ENCODE results near the gene R3HDM2. TPM values are rescaled to one million over a fixed set of nuclear protein-coding genes. Genes with fewer than 3 reads are reported as not detected.

The R3HDM2 gene
- total and polyA plus RNA-seq, 2 donors (not counting 1 experiment from before 2014, with no cell fraction given): 21.3 to 22.8 TPM

- no peak for DNase-seq (ENCODE audit: low read depth in 2 of 2)
- no peaks in the 10 kb centered on the region for H3K36me3 ChIP-seq (ENCODE audit: control insufficient read depth, insufficient read depth, low read length)
- no peaks in the 10 kb centered on the region for H3K9me3 ChIP-seq (ENCODE audit: control insufficient read depth, insufficient read depth, low read depth, low read length)
- TF ChIP-seq CTCF (conservative IDR thresholded peaks at IDR 0.05 in 1 of 2, IDR thresholded peaks at IDR 0.05 in 1 of 2; ENCODE audit: low read depth in 1 of 2, low read length in 2 of 2) (no peak), EZH2 (IDR thresholded peaks at IDR 0.05; ENCODE audit: low read length, missing control alignments) (no peak)
- H3K79me2 ChIP-seq (ENCODE audit: control insufficient read depth, insufficient read depth, low read length): no peaks in the 10 kb centered on the region
- H2AFZ ChIP-seq (ENCODE audit: low read length): no peak overlapping the region
- no peaks in the 10 kb centered on the region for H3K4me1 ChIP-seq (ENCODE audit: control insufficient read depth, extremely low read depth, insufficient read depth, low read length)
- no peaks in the 10 kb centered on the region for H3K27me3 ChIP-seq (ENCODE audit: control insufficient read depth, insufficient read depth, low read length)
- H3K4me2 ChIP-seq (ENCODE audit: extremely low read depth, insufficient read depth, low read length): no peak overlapping the region
- no peak overlapping the region for H3K4me3 ChIP-seq (replicated peaks in 1 of 4; ENCODE audit: control extremely low read depth in 1 of 4, insufficient read depth in 1 of 4, low read depth in 3 of 4, low read length in 4 of 4)
- H4K20me1 ChIP-seq (ENCODE audit: control insufficient read depth, extremely low read depth, insufficient read depth, low read length): no peaks in the 10 kb centered on the region
- H3K27ac ChIP-seq (ENCODE audit: insufficient read depth, low read length): no peak overlapping the region
- H3K9ac ChIP-seq (ENCODE audit: insufficient read depth, low read length): no peak overlapping the region
Measured at GRCh38 chr12:57347284-57347683, 83.6 kb downstream of the R3HDM2 start.

- no peak for DNase-seq (ENCODE audit: low read depth in 2 of 2)
- no peaks in the 10 kb centered on the region for H3K79me2 ChIP-seq (ENCODE audit: control insufficient read depth, insufficient read depth, low read length)
- no peaks in the 10 kb centered on the region for H3K36me3 ChIP-seq (ENCODE audit: control insufficient read depth, insufficient read depth, low read length)
- no peak overlapping the region for H3K4me3 ChIP-seq (replicated peaks in 1 of 4; ENCODE audit: control extremely low read depth in 1 of 4, insufficient read depth in 1 of 4, low read depth in 3 of 4, low read length in 4 of 4)
- H3K4me2 ChIP-seq (ENCODE audit: extremely low read depth, insufficient read depth, low read length): no peak overlapping the region
- H3K9ac ChIP-seq (ENCODE audit: insufficient read depth, low read length): no peak overlapping the region
- H3K27ac ChIP-seq (ENCODE audit: insufficient read depth, low read length): no peak overlapping the region
- H3K27me3 ChIP-seq (ENCODE audit: control insufficient read depth, insufficient read depth, low read length): no peaks in the 10 kb centered on the region
- TF ChIP-seq CTCF (conservative IDR thresholded peaks at IDR 0.05 in 1 of 2, IDR thresholded peaks at IDR 0.05 in 1 of 2; ENCODE audit: low read depth in 1 of 2, low read length in 2 of 2) (no peak), EZH2 (IDR thresholded peaks at IDR 0.05; ENCODE audit: low read length, missing control alignments) (no peak)
- H4K20me1 ChIP-seq (ENCODE audit: control insufficient read depth, extremely low read depth, insufficient read depth, low read length): no peaks in the 10 kb centered on the region
- H3K9me3 ChIP-seq (ENCODE audit: control insufficient read depth, insufficient read depth, low read depth, low read length): no peaks in the 10 kb centered on the region
- H2AFZ ChIP-seq (ENCODE audit: low read length): no peak overlapping the region
- no peaks in the 10 kb centered on the region for H3K4me1 ChIP-seq (ENCODE audit: control insufficient read depth, extremely low read depth, insufficient read depth, low read length)
Measured at GRCh38 chr12:57343703-57344378, 87.0 kb downstream of the R3HDM2 start.

- DNase-seq (ENCODE audit: low read depth in 2 of 2): peak; percentile 60 to 70
- no peaks in the 10 kb centered on the region for H4K20me1 ChIP-seq (ENCODE audit: control insufficient read depth, extremely low read depth, insufficient read depth, low read length)
- H3K9ac ChIP-seq (ENCODE audit: insufficient read depth, low read length): no peak overlapping the region
- no peaks in the 10 kb centered on the region for H3K27me3 ChIP-seq (ENCODE audit: control insufficient read depth, insufficient read depth, low read length)
- H3K36me3 ChIP-seq (ENCODE audit: control insufficient read depth, insufficient read depth, low read length): no peaks in the 10 kb centered on the region
- H3K9me3 ChIP-seq (ENCODE audit: control insufficient read depth, insufficient read depth, low read depth, low read length): no peaks in the 10 kb centered on the region
- H2AFZ ChIP-seq (ENCODE audit: low read length): no peak overlapping the region
- H3K4me1 ChIP-seq (ENCODE audit: control insufficient read depth, extremely low read depth, insufficient read depth, low read length): no peaks in the 10 kb centered on the region
- H3K4me3 ChIP-seq (replicated peaks in 1 of 4; ENCODE audit: control extremely low read depth in 1 of 4, insufficient read depth in 1 of 4, low read depth in 3 of 4, low read length in 4 of 4): no peak overlapping the region
- TF ChIP-seq EZH2 (IDR thresholded peaks at IDR 0.05; ENCODE audit: low read length, missing control alignments): no peak
- TF ChIP-seq CTCF (conservative IDR thresholded peaks at IDR 0.05 in 1 of 2, IDR thresholded peaks at IDR 0.05 in 1 of 2; ENCODE audit: low read depth in 1 of 2, low read length in 2 of 2): no peak
- no peak overlapping the region for H3K27ac ChIP-seq (ENCODE audit: insufficient read depth, low read length)
- H3K4me2 ChIP-seq (ENCODE audit: extremely low read depth, insufficient read depth, low read length): no peak overlapping the region
- no peaks in the 10 kb centered on the region for H3K79me2 ChIP-seq (ENCODE audit: control insufficient read depth, insufficient read depth, low read length)
Measured at GRCh38 chr12:57342207-57342691, 88.6 kb downstream of the R3HDM2 start.

All from fibroblast of lung (primary cell).